GM18858 (cell line): ENCODE data around the gene LRG1.
"Not testable (repeated sequence)": the region's sequence is repeated elsewhere in the genome, so short reads cannot be mapped to it uniquely, and the experiment has no call there.

Experiments
- ATAC-seq: cut with Tn5 transposase; IDR thresholded peaks from one replicate; pipeline ENCODE4 v1.9.1; 2021; ENCODE audit not compliant: unreplicated experiment

The LRG1 gene

GRCh38 chr19:4553092-4553695, 13.4 kb upstream of the LRG1 start:
- ATAC-seq, result no peak

- ATAC-seq, result no peak
Measured at GRCh38 chr19:4552525-4552819, 12.6 kb upstream of the LRG1 start.

GRCh38 chr19:4550479-4551050, 10.7 kb upstream of the LRG1 start:
- ATAC-seq, result no peak

GRCh38 chr19:4550018-4550417, 10.2 kb upstream of the LRG1 start:
- ATAC-seq, result no peak

GRCh38 chr19:4548238-4548584, 8.4 kb upstream of the LRG1 start:
- no peak for ATAC-seq

GRCh38 chr19:4547303-4548237, 7.7 kb upstream of the LRG1 start:
- ATAC-seq, result no peak

GRCh38 chr19:4543842-4544647, 4.2 kb upstream of the LRG1 start:
- no peak for ATAC-seq

GRCh38 chr19:4542896-4543841, 3.3 kb upstream of the LRG1 start:
- ATAC-seq, result no peak

- ATAC-seq, result not testable (repeated sequence)
Measured at GRCh38 chr19:4541806-4542145, 1.9 kb upstream of the LRG1 start.

- ATAC-seq, result no peak
Measured at GRCh38 chr19:4541114-4541805, 1.4 kb upstream of the LRG1 start.

- no peak for ATAC-seq
Measured at GRCh38 chr19:4539169-4539692, 605 bp downstream of the LRG1 start.

- no peak for ATAC-seq
Measured at GRCh38 chr19:4538601-4538954, 1.3 kb downstream of the LRG1 start.

GRCh38 chr19:4537953-4538600, 1.8 kb downstream of the LRG1 start:
- no peak for ATAC-seq

GRCh38 chr19:4536798-4537197, 3.0 kb downstream of the LRG1 start:
- ATAC-seq, result no peak

- ATAC-seq, result no peak
Measured at GRCh38 chr19:4534836-4535658, 4.8 kb downstream of the LRG1 start, which contains the start of gene PLIN5. PLIN5 (minus strand) TSS chr19:4535224; CDS start chr19:4534074, 1,150 bp downstream.

- ATAC-seq, result no peak
Measured at GRCh38 chr19:4533835-4534424, 5.9 kb downstream of the LRG1 start.

GRCh38 chr19:4533334-4533733, 6.5 kb downstream of the LRG1 start:
- ATAC-seq, result no peak
